Measurements from ENCODE around the gene PTRH1.

- TF ChIP-seq POLR2A (IDR thresholded peaks at IDR 0.05) (no peak), CTCF (IDR thresholded peaks at IDR 0.05) (no peak)
Observed at GRCh38 chr9:127751269-127752054, 36.0 kb upstream of the PTRH1 start.

Measured in body of pancreas (tissue), 4 donors.